ENCODE measurements around the gene GPC4.

GPC4 gene

DNA sequence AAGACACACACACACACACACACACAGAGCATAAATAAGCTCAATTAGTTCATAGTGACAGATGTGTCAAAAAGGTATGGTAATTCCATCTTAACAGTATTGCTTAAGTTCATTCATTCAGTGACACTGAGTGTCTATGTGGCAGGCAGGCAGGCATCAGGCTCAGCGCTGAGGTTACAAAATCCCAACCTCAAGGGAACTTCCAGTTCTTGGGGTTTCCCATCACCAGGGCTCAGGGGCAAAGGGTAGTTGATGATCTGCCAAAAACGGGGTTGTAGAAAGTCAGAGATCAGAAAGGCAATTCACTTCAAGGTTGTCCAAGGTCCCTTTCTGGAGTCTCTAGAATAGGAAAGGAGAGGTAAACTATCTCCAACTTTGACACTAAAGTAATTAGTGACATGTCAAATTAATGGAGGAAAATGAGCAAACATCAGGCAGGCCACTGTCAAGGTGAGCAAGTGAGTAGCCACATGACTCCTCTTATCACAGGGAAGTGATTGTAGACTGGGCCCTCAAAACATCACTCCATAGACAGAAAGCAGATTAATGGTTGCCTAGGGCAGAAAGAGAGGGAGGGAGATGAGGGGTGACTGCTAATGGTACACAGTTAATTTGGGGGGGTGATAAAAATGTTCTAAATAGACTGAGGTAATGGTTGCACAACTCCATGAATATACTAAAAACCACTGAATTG lies 41.8 kb downstream of the GPC4 start:
- no peak overlapping the region for H3K27ac ChIP-seq
- no peak overlapping the region for H3K9ac ChIP-seq
- no peak overlapping the region for H3K4me2 ChIP-seq (ENCODE audit: low read length)
- no peaks in the 10 kb centered on the region for H3K27me3 ChIP-seq (ENCODE audit: control insufficient read depth, insufficient read depth, low read length)
- H2AFZ ChIP-seq = no peak overlapping the region
- H3K9me3 ChIP-seq (ENCODE audit: control insufficient read depth, low read length) = no peaks in the 10 kb centered on the region
- no peaks in the 10 kb centered on the region for H3K79me2 ChIP-seq
- TF ChIP-seq, protein P1, sequence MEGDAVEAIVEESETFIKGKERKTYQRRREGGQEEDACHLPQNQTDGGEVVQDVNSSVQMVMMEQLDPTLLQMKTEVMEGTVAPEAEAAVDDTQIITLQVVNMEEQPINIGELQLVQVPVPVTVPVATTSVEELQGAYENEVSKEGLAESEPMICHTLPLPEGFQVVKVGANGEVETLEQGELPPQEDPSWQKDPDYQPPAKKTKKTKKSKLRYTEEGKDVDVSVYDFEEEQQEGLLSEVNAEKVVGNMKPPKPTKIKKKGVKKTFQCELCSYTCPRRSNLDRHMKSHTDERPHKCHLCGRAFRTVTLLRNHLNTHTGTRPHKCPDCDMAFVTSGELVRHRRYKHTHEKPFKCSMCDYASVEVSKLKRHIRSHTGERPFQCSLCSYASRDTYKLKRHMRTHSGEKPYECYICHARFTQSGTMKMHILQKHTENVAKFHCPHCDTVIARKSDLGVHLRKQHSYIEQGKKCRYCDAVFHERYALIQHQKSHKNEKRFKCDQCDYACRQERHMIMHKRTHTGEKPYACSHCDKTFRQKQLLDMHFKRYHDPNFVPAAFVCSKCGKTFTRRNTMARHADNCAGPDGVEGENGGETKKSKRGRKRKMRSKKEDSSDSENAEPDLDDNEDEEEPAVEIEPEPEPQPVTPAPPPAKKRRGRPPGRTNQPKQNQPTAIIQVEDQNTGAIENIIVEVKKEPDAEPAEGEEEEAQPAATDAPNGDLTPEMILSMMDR (IDR thresholded peaks at IDR 0.05) = no peak
- no peaks in the 10 kb centered on the region for H3K4me1 ChIP-seq
- no peak overlapping the region for H3K4me3 ChIP-seq (ENCODE audit: low read depth, low read length)
- no peaks in the 10 kb centered on the region for H3K36me3 ChIP-seq (ENCODE audit: control insufficient read depth, insufficient read depth, low read length)

DNA sequence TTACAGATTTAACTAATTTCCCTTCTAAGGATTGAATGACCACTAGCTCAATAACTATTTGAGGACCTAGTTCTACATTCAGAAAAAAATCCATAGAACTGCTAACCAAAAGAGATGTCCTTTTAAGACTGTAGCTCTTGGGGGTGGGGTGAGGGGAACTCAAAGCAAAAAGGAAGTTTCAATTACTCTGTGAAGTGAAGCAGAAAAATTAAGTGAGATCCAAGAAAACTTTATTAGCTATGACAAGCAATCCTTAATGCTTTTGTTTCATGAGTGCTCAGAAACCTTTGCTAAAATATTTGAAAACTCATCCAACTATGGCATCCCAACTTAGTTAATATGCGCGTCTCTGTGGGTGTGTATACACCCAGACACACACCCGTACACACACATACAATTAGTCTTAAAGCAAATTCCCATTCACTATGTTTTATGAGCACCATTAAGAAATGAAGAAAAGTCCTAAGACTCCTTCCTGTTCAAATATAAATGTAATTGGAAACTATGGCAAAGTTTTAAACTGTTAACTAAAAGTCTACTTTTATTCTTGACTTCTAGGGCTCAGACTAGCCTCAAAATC lies 44.5 kb downstream of the GPC4 start:
- H3K4me2 ChIP-seq (ENCODE audit: low read length) = no peak overlapping the region
- H3K27me3 ChIP-seq (ENCODE audit: control insufficient read depth, insufficient read depth, low read length) = no peaks in the 10 kb centered on the region
- H3K9me3 ChIP-seq (ENCODE audit: control insufficient read depth, low read length) = no peaks in the 10 kb centered on the region
- no peak overlapping the region for H3K4me3 ChIP-seq (ENCODE audit: low read depth, low read length)
- no peak overlapping the region for H3K27ac ChIP-seq
- no peaks in the 10 kb centered on the region for H3K79me2 ChIP-seq
- no peak overlapping the region for H3K9ac ChIP-seq
- H3K36me3 ChIP-seq (ENCODE audit: control insufficient read depth, insufficient read depth, low read length) = no peaks in the 10 kb centered on the region
- TF ChIP-seq, protein P1 (IDR thresholded peaks at IDR 0.05) = no peak
- H3K4me1 ChIP-seq = no peaks in the 10 kb centered on the region
- H2AFZ ChIP-seq = no peak overlapping the region

DNA sequence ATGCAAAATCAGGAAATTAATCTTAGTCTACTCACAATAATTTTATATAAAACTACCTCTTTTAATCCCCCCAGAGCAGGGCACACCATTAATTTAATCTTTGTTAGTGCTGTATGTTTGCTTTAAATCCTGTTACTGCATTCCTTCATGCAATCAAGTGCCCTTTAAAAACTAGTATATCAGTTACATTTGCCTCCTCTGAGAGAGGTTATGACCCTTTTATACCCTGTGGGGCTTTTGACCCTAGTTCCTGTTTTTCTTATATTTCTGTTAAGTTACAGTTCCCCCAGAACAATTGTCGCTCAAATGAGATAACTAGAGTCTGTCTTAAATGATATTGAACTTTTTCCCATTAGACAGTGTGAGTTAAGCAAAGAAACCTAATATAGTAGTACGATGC lies 46.2 kb downstream of the GPC4 start:
- Histone ChIP-seq H3K36me3 (ENCODE audit: control insufficient read depth, insufficient read depth, low read length) (no peaks in the 10 kb centered on the region), H3K4me3 (ENCODE audit: low read depth, low read length) (no peak overlapping the region), H3K4me2 (ENCODE audit: low read length) (no peak overlapping the region), H3K4me1 (no peaks in the 10 kb centered on the region), H3K27ac (no peak overlapping the region), H3K27me3 (ENCODE audit: control insufficient read depth, insufficient read depth, low read length) (no peaks in the 10 kb centered on the region), H2AFZ (no peak overlapping the region), H3K79me2 (no peaks in the 10 kb centered on the region), H3K9me3 (ENCODE audit: control insufficient read depth, low read length) (no peaks in the 10 kb centered on the region), H3K9ac (no peak overlapping the region)
- TF ChIP-seq, protein P1 (IDR thresholded peaks at IDR 0.05) = no peak

DNA sequence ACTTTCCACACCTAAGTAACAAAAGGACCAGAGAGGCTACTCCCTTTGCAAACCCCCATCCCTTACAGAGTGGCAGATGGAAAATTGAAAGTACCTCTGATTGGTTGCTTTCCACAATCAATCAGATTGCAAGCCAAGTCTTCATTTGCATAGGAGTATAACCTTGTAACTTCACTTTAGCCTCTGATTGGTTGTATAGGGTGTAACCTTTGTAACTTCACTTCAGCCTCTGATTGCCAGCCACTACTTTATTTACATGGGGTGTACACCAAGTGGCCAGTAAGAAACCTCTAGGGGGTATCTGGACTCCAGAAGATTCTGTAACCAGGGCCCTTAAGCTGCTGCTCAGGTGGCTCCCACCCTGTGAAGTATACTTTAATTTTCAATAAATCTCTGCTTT lies 48.6 kb downstream of the GPC4 start:
- no peaks in the 10 kb centered on the region for H3K79me2 ChIP-seq
- H3K9me3 ChIP-seq (ENCODE audit: control insufficient read depth, low read length) = no peaks in the 10 kb centered on the region
- no peak overlapping the region for H2AFZ ChIP-seq
- H3K4me3 ChIP-seq (ENCODE audit: low read depth, low read length) = no peak overlapping the region
- H3K4me1 ChIP-seq = no peaks in the 10 kb centered on the region
- H3K27me3 ChIP-seq (ENCODE audit: control insufficient read depth, insufficient read depth, low read length) = no peaks in the 10 kb centered on the region
- H3K4me2 ChIP-seq (ENCODE audit: low read length) = no peak overlapping the region
- H3K36me3 ChIP-seq (ENCODE audit: control insufficient read depth, insufficient read depth, low read length) = no peaks in the 10 kb centered on the region
- TF ChIP-seq, protein P1 (IDR thresholded peaks at IDR 0.05) = no peak
- no peak overlapping the region for H3K9ac ChIP-seq
- H3K27ac ChIP-seq = no peak overlapping the region

Data from parathyroid adenoma (tissue), 2 donors.